Dedifferentiated amniotic fluid mesenchymal stem cell (primary cell): ENCODE data around the gene TET1.
"Not testable (repeated sequence)": the region's sequence is repeated elsewhere in the genome, so short reads cannot be mapped to it uniquely, and the experiment has no call there.

Experiments
- DNase-seq: peaks from one replicate; pipeline ENCODE4 v3.0.0-alpha.2; 2016; ENCODE audit errors: extremely low spot score

TET1 gene

GRCh38 chr10:68562661-68563570 lies 2.8 kb downstream of the TET1 start:
- peak; percentile 28 for DNase-seq

GRCh38 chr10:68564712-68565111 lies 4.6 kb downstream of the TET1 start:
- DNase-seq, result no peak

DNA sequence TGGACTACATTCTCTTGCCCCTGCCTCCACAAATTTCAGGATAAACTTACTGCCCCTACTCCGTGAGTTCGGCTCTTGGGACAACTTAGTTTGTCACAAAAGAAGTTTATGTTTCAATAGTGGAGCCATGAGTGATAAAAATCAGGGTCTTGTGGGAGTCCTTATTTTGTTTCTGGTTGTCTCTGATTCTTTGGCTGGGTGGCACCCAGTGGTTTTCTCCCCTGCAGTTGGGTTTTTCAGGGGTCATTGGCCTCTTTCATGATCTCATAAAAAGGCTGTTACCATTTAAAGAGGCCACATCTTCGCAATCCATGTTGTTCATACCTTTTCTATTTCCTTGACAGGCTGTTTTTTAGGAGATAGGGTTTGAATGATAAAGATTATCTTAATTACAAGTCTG lies 5.5 kb downstream of the TET1 start:
- no peak for DNase-seq

GRCh38 chr10:68566351-68566750 lies 6.2 kb downstream of the TET1 start:
- DNase-seq, result no peak

- DNase-seq, result no peak
Observed at GRCh38 chr10:68566955-68567354, 6.8 kb downstream of the TET1 start.

DNA sequence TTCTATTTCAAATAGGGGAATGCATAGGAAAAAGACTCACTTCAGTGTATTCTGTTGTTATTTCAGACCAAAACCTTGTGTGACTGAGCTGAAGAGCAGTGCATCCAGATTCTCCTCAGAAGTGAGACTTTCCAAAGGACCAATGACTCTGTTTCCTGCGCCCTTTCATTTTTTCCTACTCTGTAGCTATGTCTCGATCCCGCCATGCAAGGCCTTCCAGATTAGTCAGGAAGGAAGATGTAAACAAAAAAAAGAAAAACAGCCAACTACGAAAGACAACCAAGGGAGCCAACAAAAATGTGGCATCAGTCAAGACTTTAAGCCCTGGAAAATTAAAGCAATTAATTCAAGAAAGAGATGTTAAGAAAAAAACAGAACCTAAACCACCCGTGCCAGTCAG lies 12.0 kb downstream of the TET1 start:
- DNase-seq, result no peak

DNA sequence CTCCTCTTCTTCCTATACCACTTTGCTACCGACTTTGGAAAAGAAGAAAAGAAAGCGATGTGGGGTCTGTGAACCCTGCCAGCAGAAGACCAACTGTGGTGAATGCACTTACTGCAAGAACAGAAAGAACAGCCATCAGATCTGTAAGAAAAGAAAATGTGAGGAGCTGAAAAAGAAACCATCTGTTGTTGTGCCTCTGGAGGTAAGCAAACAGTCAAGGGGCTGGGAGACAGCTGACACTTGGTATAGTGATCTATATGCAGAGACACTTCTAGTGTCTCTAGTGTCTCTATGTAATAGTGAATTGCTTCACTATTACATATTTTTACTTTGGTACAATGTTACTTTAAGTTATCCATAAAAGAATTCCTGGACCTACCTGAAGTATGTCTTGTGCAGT lies 13.9 kb downstream of the TET1 start:
- no peak for DNase-seq

DNA sequence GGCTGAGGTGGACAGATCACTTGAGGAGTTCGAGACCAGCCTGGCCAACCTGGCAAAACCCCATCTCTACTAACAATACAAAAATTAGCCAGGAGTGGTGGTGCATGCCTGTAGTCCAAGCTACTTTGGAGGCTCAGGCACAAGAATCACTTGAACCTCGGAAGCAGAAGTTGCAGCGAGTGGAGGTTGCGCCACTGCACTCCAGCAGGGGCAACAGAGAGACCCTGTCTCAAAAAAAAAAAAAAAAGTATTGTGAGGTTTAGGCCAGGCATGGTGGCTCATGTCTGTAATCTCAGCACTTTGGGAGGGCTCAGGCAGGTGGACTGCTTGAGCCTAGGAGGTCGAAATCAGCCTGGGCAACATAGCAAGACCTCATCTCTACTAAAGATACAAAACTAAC lies 16.0 kb downstream of the TET1 start:
- no peak for DNase-seq

- no peak for DNase-seq
Observed at GRCh38 chr10:68578974-68579373, 18.8 kb downstream of the TET1 start.

GRCh38 chr10:68584187-68584586 lies 24.1 kb downstream of the TET1 start:
- not testable (repeated sequence) for DNase-seq

GRCh38 chr10:68586606-68587305 lies 26.6 kb downstream of the TET1 start:
- no peak for DNase-seq

GRCh38 chr10:68594405-68594804 lies 34.3 kb downstream of the TET1 start:
- no peak for DNase-seq

DNA sequence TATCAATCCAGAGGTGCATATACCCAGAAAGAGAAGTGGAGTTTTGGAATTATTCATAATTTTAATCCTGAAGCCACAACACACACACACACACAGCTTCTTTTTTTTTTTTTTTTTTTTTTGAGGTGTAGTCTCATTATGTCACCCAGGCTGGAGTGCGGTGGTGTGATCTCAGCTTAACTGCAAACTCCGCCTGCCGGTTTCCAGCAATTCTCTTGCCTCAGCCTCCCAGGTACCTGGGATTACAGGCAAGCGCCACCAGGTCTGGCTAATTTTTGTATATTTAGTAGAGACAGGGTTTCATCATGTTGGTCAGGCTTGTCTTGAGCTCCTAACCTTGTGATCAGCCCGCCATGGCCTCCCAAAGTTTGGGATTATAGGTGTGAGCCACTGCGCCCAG lies 35.4 kb downstream of the TET1 start:
- DNase-seq, result no peak

GRCh38 chr10:68597407-68597806 lies 37.3 kb downstream of the TET1 start:
- DNase-seq, result no peak

DNA sequence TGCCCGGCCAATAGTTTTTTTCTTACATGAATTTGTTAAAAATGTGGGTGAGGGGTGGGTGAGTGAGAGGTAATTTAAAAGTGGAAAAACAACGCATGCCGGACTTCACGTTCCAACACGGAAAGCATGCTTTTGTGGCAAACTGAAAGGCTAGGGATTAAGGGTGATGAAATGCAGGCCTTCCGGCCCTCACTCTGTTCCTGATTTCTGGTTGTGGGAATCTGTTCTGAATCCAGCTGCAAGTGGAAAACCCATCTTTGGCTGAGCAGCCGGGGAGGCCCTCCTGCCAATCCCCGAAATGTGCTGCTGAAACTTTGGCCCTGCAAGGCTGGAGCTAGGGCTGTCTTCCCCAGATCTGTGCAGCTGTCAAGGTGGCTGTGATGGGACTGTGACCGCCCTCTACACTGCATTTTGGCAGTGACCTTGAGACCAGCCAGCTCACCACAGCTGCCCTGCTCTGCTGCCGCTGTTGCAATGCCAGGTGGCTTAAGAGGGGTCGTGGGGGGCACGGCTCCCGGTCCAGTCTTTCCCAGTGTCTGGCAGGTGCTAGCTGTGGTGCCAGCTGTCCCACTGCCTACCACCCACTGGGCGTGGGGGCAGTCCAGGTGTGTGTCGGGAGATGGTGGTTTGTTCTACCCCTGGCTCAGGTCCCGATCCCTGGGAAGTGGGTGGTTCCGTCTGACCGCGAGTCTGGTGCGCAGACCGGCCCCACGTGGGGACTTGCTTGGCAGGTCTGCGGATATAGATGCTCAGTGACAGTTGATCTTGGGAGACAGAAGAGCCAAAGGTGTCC lies 39.0 kb downstream of the TET1 start:
- peak; percentile 70 for DNase-seq

- no peak for DNase-seq
Observed at GRCh38 chr10:68599771-68600040, 39.6 kb downstream of the TET1 start.

- peak; percentile 80 for DNase-seq
Observed at GRCh38 chr10:68600041-68600778, 40.1 kb downstream of the TET1 start.

GRCh38 chr10:68601501-68602265 lies 41.5 kb downstream of the TET1 start:
- DNase-seq, result no peak

DNA sequence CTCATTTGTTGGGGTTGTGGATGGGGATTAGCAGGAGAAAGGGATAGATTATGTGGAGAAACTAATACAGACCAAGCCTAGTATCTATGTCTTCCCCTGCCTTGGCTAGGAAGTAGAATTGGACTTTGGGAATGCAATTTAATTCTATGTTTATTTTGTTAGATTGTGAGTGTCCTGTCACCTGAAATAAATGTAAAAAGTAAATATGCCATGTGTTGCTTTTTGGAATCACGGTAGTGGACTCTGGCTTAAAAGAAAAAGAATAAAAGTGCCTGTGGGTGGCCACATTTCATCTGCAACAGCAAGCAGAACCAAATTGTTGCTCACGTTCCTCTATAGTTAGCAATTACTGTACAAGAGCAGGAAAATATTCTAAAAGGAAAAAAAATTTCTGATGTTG lies 42.3 kb downstream of the TET1 start:
- no peak for DNase-seq

GRCh38 chr10:68603766-68604165 lies 43.6 kb downstream of the TET1 start:
- no peak for DNase-seq

GRCh38 chr10:68604441-68604840 lies 44.3 kb downstream of the TET1 start:
- no peak for DNase-seq
